Esophagus squamous epithelium (tissue), 4 donors: Measurements from ENCODE around the gene EHBP1.

ENCODE experiments used
- POLR2A ChIP-seq, 4 donors: fragments of 450-650 bp; IDR thresholded peaks; one replicate each; pipeline ENCODE4 v1.6.1; 2017; ENCODE audit warnings: antibody characterized with exemption in 4 of 4, mild to moderate bottlenecking in 4 of 4, moderate library complexity in 3 of 4
- TF ChIP-seq, protein P1 (sequence below), 6 experiments: fragments of 450-650 bp in 4 of 6; fragments of 200-600 bp in 2 of 6; sonication (generic) in 2 of 6; IDR thresholded peaks; one replicate each; pipeline ENCODE4 v1.5.1; 2016 to 2019; ENCODE audit warnings: antibody characterized with exemption in 6 of 6, mild to moderate bottlenecking in 4 of 6, moderate library complexity in 4 of 6

DNA sequence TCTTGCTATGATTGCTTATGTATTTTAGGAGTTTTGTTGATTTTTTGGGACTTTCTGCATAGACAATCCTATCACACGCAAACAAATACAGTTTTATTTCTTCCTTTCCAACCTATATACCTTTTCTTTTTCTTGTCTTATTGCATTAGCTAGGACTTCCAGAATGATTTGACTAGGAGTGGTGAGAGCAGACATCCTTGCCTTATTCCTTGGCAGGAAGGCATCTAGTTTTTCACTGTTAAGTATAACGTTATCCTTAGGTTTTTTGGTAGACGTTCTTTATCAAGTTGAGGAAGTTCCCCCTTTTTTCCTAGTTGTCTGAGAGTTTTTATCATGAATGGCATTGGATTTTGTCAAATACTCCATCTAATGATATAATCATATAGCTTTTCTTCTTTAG, 25.8 kb downstream of the EHBP1 start:
- no peak for TF ChIP-seq POLR2A (IDR thresholded peaks at IDR 0.05)
- TF ChIP-seq, protein P1, sequence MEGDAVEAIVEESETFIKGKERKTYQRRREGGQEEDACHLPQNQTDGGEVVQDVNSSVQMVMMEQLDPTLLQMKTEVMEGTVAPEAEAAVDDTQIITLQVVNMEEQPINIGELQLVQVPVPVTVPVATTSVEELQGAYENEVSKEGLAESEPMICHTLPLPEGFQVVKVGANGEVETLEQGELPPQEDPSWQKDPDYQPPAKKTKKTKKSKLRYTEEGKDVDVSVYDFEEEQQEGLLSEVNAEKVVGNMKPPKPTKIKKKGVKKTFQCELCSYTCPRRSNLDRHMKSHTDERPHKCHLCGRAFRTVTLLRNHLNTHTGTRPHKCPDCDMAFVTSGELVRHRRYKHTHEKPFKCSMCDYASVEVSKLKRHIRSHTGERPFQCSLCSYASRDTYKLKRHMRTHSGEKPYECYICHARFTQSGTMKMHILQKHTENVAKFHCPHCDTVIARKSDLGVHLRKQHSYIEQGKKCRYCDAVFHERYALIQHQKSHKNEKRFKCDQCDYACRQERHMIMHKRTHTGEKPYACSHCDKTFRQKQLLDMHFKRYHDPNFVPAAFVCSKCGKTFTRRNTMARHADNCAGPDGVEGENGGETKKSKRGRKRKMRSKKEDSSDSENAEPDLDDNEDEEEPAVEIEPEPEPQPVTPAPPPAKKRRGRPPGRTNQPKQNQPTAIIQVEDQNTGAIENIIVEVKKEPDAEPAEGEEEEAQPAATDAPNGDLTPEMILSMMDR (IDR thresholded peaks at IDR 0.05), result no peak
